Hypothalamus (tissue), 51 donors: ENCODE data around the gene HGFAC.
A peak's percentile ranks its signal among the peaks of the same experiment; 100 is the strongest.

Source experiments
- DNase-seq, 51 donors: peaks; one replicate each; lab custom pipeline; 2025; lab: John Stamatoyannopoulos, UW

The HGFAC gene

GRCh38 chr4:3441501-3442459, at the start of gene HGFAC:
Gene HGFAC, plus strand, starts transcription at chr4:3441968. Its CDS starts 34 bp downstream, at chr4:3442002.
- DNase-seq = no peak

- no peak for DNase-seq
These were observed 49.4 kb upstream of the HGFAC start for GRCh38 chr4:3392321-3392720.

GRCh38 chr4:3393171-3393570, 48.6 kb upstream of the HGFAC start:
- no peak for DNase-seq

GRCh38 chr4:3396600-3396999, 45.2 kb upstream of the HGFAC start:
- DNase-seq = no peak

GRCh38 chr4:3397128-3397527, 44.6 kb upstream of the HGFAC start:
- DNase-seq = no peak

GRCh38 chr4:3399277-3400194, 42.2 kb upstream of the HGFAC start:
- DNase-seq = peak in 11 of 51 donors; percentile 22 to 62 (median 40)

- no peak for DNase-seq
These were observed 40.2 kb upstream of the HGFAC start for GRCh38 chr4:3401436-3402171.

GRCh38 chr4:3402491-3403347, 39.0 kb upstream of the HGFAC start:
- no peak for DNase-seq

GRCh38 chr4:3403348-3403906, 38.3 kb upstream of the HGFAC start:
- DNase-seq = no peak

- no peak for DNase-seq
These were observed 37.2 kb upstream of the HGFAC start for GRCh38 chr4:3404546-3404945.

GRCh38 chr4:3405176-3405575, 36.6 kb upstream of the HGFAC start:
- DNase-seq = peak in 1 of 51 donors; percentile 28

GRCh38 chr4:3406021-3406420, 35.7 kb upstream of the HGFAC start:
- DNase-seq = no peak

- DNase-seq = no peak
These were observed 35.3 kb upstream of the HGFAC start for GRCh38 chr4:3406431-3406830.

- DNase-seq = peak in 1 of 51 donors; percentile 24
These were observed 34.5 kb upstream of the HGFAC start for GRCh38 chr4:3407171-3407771.

GRCh38 chr4:3407930-3408792, 33.6 kb upstream of the HGFAC start:
- DNase-seq = no peak

- no peak for DNase-seq
These were observed 32.9 kb upstream of the HGFAC start for GRCh38 chr4:3408793-3409330.

- DNase-seq = no peak
These were observed 32.1 kb upstream of the HGFAC start for GRCh38 chr4:3409571-3410091.
